Inflammatory macrophage treated with lipopolysaccharide for 1 hour (primary cell): ENCODE measurements around the gene RNF157.
"Not testable (repeated sequence)": the region's sequence is repeated elsewhere in the genome, so short reads cannot be mapped to it uniquely, and the experiment has no call there.

ENCODE experiments used
- DNase-seq, 2 donors: peaks; one replicate each; pipeline ENCODE4 v3.0.0-alpha.2; 2020 to 2022

Gene RNF157

GRCh38 chr17:76186774-76187173 is 53.5 kb downstream of the RNF157 start:
- not testable (repeated sequence) for DNase-seq

- DNase-seq = no peak
Observed at GRCh38 chr17:76184290-76184689, 56.0 kb downstream of the RNF157 start.

DNA sequence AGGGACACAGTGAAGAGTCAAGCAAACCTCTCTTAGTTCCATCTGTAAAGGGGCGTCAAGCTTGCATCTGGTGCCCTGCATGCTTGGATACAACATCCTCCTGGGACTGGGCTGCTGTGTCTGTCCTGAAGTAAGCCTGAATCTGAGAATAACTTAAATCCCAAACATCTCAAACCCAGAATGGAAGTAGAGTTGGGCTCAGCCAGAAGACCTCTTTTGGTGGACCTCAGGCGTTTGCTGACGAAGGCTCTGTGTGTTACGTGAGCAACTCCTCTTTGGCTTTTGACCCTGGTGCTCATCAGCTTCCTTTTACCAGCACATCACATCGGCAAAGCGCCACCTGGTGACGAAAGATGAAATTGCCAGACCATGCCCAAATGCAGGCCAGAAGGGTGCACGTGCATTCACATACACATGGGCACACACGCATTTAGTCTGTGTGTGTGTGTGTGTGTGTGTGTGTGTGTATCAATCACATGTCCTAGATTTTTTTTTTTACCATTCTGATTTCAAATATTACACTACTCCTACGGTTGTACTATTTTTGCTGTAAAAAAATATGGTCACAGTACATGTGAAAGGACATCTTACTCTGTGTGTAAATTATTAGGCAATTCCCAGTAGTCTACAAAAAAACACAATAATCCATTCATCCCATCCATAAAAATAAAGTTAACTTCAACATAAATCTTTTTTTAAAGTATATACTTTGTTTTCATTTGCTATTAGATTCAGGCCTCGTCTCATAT is 58.1 kb downstream of the RNF157 start:
- DNase-seq = peak; percentile 75 to 99

GRCh38 chr17:76179496-76180467 is 60.5 kb downstream of the RNF157 start:
- peak in 1 of 2 donors; percentile 2 for DNase-seq

DNA sequence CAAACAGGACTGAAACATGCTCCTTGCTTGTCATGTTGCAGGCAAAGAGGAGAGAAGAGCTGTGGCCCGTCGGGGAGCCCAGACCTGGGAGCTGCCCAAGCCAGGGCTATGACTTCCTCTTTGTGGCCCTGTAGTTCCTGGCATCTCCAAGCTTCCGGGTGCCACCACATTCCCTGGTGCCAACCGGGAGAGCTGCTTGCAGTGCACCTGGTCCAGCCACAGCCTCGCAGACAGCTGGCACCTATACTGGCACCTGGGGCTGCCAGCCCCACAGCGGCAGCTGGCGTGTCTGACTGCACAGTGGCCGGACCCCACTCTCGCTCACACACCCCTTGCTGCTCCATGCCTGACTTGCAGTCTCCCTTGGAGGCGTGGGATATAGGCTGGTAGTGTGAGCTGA is 62.2 kb downstream of the RNF157 start:
- no peak for DNase-seq

DNA sequence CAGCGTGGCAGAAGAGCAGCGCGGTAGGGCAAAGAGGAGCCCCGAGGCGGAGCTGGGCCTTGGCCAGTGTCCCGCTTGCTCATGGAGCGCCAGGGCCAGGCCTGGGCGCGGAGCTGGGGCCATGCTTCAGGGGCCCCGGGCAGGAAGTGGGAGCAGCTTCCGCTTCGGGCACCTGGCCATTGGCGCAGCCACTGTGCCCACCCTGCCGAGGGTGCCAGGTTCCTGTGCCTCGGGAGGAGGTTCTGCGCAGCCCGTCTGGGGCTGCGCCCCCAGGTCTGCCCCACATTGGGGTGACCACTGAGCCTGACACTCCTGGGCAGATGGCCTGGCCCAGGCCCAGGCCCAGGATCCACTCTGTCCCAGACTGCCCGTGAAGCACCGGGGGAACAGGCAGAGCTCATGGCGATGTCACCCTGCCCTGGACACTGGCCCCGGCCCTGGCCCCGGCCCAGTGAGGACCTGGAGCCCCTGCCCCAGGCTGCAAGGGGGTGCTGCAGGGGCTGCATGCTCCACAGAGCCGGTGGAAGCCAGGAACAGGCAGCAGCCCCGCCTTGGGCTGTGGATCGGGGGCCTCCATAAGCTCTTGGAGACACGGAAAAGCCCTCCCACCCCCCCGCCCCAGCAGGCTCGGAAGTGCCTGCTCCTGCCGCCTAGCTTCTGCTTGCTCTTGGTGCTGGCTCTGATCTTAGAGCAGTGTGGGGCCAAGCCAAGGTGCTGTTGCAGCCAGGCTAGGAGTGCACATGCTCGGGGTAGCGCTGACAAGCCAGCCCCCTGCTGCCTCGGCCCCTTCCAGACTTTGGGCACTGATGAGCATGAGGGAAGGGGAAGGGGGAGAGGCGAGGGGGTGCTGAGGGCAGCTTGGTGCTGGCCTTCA is 63.4 kb downstream of the RNF157 start:
- DNase-seq = no peak

DNA sequence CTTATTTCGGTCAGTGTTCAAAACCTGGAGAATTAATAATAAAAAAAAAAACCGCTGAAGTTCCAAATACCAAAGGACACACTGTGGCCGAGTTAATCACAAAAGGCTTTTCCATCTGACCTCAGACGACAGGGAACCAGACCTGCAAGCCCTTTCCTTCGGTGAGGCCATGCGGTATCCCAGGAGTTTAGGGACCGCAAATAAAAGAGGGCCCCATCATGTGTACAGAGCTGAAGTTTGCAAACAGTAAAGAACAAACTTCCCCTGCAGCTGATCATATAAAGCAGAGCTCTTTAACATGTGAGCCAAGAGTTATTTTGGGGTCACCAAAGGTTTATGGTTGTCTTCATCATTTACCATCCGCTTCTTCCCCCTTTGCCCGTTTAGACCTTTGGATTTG is 66.3 kb downstream of the RNF157 start:
- DNase-seq = no peak

DNA sequence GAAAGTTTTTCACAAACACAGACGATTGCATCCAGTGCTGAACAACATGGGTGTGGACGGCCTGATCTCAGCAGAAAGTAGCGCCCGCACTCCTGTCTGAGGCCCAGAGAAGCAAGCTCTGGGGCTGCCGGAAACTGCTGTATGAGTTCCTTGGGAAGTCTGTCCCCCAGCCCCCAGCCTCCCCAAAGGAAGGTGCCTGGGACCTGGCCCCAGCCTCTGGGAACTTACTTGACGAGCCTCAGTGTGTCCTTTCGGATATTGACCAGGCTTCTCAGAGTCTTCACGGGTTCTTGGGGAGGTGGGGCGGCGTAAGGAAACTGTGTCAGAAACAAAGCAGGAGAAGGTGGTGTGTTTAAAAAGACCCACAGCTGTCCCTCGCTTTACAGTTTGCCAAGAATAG is 66.8 kb downstream of the RNF157 start:
- no peak for DNase-seq

- no peak for DNase-seq
Observed at GRCh38 chr17:76171706-76172105, 68.6 kb downstream of the RNF157 start.

- DNase-seq = no peak
Observed at GRCh38 chr17:76170114-76170513, 70.2 kb downstream of the RNF157 start.

GRCh38 chr17:76166906-76167305 is 73.4 kb downstream of the RNF157 start:
- no peak for DNase-seq

- DNase-seq = peak in 1 of 2 donors; percentile 22
Observed at GRCh38 chr17:76166168-76166567, 74.1 kb downstream of the RNF157 start.

- DNase-seq = no peak
Observed at GRCh38 chr17:76164331-76164730, 76.0 kb downstream of the RNF157 start.

DNA sequence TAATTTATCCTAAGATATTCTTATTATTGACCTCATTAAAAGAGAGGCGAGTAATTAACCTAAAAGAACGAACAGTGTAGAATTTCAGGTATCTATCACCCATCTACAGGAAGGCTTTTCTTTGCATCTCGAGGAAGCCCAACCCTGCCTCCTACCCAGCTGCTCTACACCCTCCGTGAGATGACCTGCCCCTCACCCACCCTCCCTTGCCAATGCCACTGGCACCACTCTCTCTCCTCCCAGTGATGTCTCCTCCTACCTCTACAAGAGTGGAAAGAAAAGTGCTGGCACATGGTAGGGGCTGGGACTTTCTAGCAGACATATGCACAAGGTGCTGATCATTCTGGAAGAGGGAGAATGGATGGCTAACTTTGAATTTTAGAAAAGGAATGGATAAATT is 76.4 kb downstream of the RNF157 start:
- DNase-seq = no peak

- DNase-seq = no peak
Observed at GRCh38 chr17:76161619-76162266, 78.5 kb downstream of the RNF157 start.

- no peak for DNase-seq
Observed at GRCh38 chr17:76160896-76161528, 79.3 kb downstream of the RNF157 start.

DNA sequence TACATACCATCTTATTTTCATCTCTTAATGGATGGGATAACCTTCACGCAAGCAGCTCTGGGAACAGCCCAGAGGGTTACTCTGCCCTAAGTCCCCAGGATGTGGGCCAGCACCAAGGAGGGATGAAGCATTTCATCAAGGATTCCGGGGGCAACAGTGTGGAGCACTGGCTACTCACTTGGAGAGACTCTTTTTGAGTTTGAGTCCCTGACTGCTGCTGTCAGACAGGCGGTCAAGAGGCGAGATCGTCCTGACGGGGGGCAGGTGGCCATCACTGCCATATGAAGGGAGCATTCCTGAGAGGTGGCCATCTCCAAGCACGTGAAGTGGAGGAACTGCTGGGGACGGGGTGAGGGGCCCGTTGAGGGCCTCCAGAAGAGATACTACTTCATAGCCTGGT is 81.1 kb downstream of the RNF157 start:
- no peak for DNase-seq

GRCh38 chr17:76157759-76158158 is 82.5 kb downstream of the RNF157 start:
- DNase-seq = no peak

- DNase-seq = no peak
Observed at GRCh38 chr17:76156662-76156991, 83.7 kb downstream of the RNF157 start.

- no peak for DNase-seq
Observed at GRCh38 chr17:76155988-76156661, 84.2 kb downstream of the RNF157 start.
